HEK293 (cell line): ENCODE results near the gene RHOF.
A peak's percentile ranks its signal among the peaks of the same experiment; 100 is the strongest.
"Not testable (repeated sequence)": the region's sequence is repeated elsewhere in the genome, so short reads cannot be mapped to it uniquely, and the experiment has no call there.

ENCODE experiments used
- CTCF ChIA-PET: fragments of 350-600 bp; formaldehyde crosslinking; extraction: SDS; loops from one replicate; lab custom pipeline; 2021; ENCODE audit warnings: antibody characterized with exemption; lab: Yijun Ruan, JAX
- POLR2A ChIA-PET: fragments of 300-600 bp; formaldehyde crosslinking; extraction: SDS; loops from one replicate; lab custom pipeline; 2020; ENCODE audit warnings: antibody characterized with exemption, inconsistent platforms; lab: Yijun Ruan, JAX
- H3K27ac ChIP-seq: fragments of 200-500 bp; sonication (Bioruptor generic); 2 replicates; pipeline ENCODE4 v1.5.1; 2014; ENCODE audit warnings: low read depth, low read length, control low read depth, inconsistent platforms; ENCODE audit errors: extremely low read depth
- H3K36me3 ChIP-seq, 2 experiments: fragments of 200-500 bp in 1 of 2; sonication (Bioruptor generic) in 1 of 2; 1 replicate in 1 of 2; 2 replicates in 1 of 2; pipeline ENCODE4 v1.5.1; 2014 to 2017; ENCODE audit warnings: inconsistent platforms in 2 of 2, low read length in 2 of 2; ENCODE audit not compliant: control insufficient read depth in 2 of 2, insufficient read depth in 1 of 2
- H3K4me1 ChIP-seq: fragments of 200-500 bp; sonication (Bioruptor generic); 2 replicates; pipeline ENCODE4 v1.5.1; 2014; ENCODE audit warnings: mild to moderate bottlenecking, low read length, inconsistent platforms; ENCODE audit not compliant: control insufficient read depth, insufficient read depth
- H3K4me3 ChIP-seq: 2 replicates; pipeline ENCODE4 v1.5.1; 2011; ENCODE audit warnings: low read depth, mild to moderate bottlenecking, control low read depth, low read length, moderate library complexity
- H3K9me3 ChIP-seq: fragments of 200-500 bp; sonication (Bioruptor generic); 2 replicates; pipeline ENCODE4 v1.5.1; 2014; ENCODE audit warnings: low read depth, low read length, inconsistent platforms; ENCODE audit not compliant: control insufficient read depth, insufficient read depth
- BCL6B ChIP-seq: fragments of 450-650 bp; formaldehyde crosslinking; IDR thresholded peaks from 2 replicates; pipeline ENCODE4 v1.5.1; 2017; ENCODE audit warnings: missing biosample characterization, missing genetic modification characterization
- HOXC10 ChIP-seq: sonication (generic); formaldehyde crosslinking; IDR thresholded peaks from 2 replicates; pipeline ENCODE4 v1.8.1; 2023; ENCODE audit warnings: mild to moderate bottlenecking, missing genetic modification reagents
- MEIS1 ChIP-seq: sonication (generic); formaldehyde crosslinking; IDR thresholded peaks from 2 replicates; pipeline ENCODE4 v1.8.1; 2022; ENCODE audit warnings: missing genetic modification reagents, mild to moderate bottlenecking, borderline replicate concordance
- SP7 ChIP-seq: fragments of 450-650 bp; formaldehyde crosslinking; IDR thresholded peaks from 2 replicates; pipeline ENCODE4 v1.5.1; 2016; ENCODE audit warnings: missing biosample characterization, missing genetic modification characterization
- ZNF140 ChIP-seq: fragments of 450-650 bp; formaldehyde crosslinking; IDR thresholded peaks from 2 replicates; pipeline ENCODE4 v1.5.1; 2016; ENCODE audit warnings: missing biosample characterization, missing genetic modification characterization
- ZNF174 ChIP-seq: fragments of 450-650 bp; formaldehyde crosslinking; IDR thresholded peaks from 2 replicates; pipeline ENCODE4 v1.5.0; 2017; ENCODE audit warnings: missing biosample characterization, mild to moderate bottlenecking, missing genetic modification characterization
- ZNF175 ChIP-seq: fragments of 450-650 bp; formaldehyde crosslinking; IDR thresholded peaks from 2 replicates; pipeline ENCODE4 v1.5.1; 2016; ENCODE audit warnings: missing biosample characterization, missing genetic modification characterization
- ZNF202 ChIP-seq: fragments of 450-650 bp; formaldehyde crosslinking; IDR thresholded peaks from 2 replicates; pipeline ENCODE4 v1.5.1; 2016; ENCODE audit warnings: missing biosample characterization, missing genetic modification characterization, borderline replicate concordance
- ZNF221 ChIP-seq: fragments of 450-650 bp; formaldehyde crosslinking; IDR thresholded peaks from 2 replicates; pipeline ENCODE4 v1.5.1; 2017; ENCODE audit warnings: missing biosample characterization, missing genetic modification characterization, borderline replicate concordance
- ZNF23 ChIP-seq: fragments of 450-650 bp; formaldehyde crosslinking; IDR thresholded peaks from 2 replicates; pipeline ENCODE4 v1.5.1; 2016; ENCODE audit warnings: missing biosample characterization, missing genetic modification characterization, borderline replicate concordance
- ZNF274 ChIP-seq, 2 experiments: fragments of 200-500 bp in 1 of 2; fragments of 450-650 bp in 1 of 2; sonication (Bioruptor generic) in 1 of 2; formaldehyde crosslinking in 1 of 2; IDR thresholded peaks; 2 replicates each; pipeline versions ENCODE4 v1.5.1 to v1.6.1; 2014 to 2016; ENCODE audit warnings: borderline replicate concordance in 1 of 2, inconsistent platforms in 1 of 2, low read length in 1 of 2, missing biosample characterization in 1 of 2, missing genetic modification characterization in 1 of 2
- ZNF280C ChIP-seq: fragments of 450-650 bp; formaldehyde crosslinking; IDR thresholded peaks from 2 replicates; pipeline ENCODE4 v1.5.1; 2016; ENCODE audit warnings: missing biosample characterization, missing genetic modification characterization
- ZNF350 ChIP-seq: fragments of 450-650 bp; formaldehyde crosslinking; IDR thresholded peaks from 2 replicates; pipeline ENCODE4 v1.5.0; 2017; ENCODE audit warnings: missing biosample characterization, mild to moderate bottlenecking, missing genetic modification characterization
- ZNF37A ChIP-seq: fragments of 450-650 bp; IDR thresholded peaks from 2 replicates; pipeline ENCODE4 v1.5.1; 2018; ENCODE audit warnings: missing biosample characterization, missing genetic modification characterization
- ZNF48 ChIP-seq: fragments of 450-650 bp; formaldehyde crosslinking; IDR thresholded peaks from 2 replicates; pipeline ENCODE4 v1.5.1; 2016; ENCODE audit warnings: missing biosample characterization, missing genetic modification characterization
- ZNF561 ChIP-seq: fragments of 450-650 bp; IDR thresholded peaks from 2 replicates; pipeline ENCODE4 v1.5.1; 2018; ENCODE audit warnings: missing biosample characterization, missing genetic modification characterization, borderline replicate concordance
- ZNF610 ChIP-seq: fragments of 450-650 bp; formaldehyde crosslinking; IDR thresholded peaks from 2 replicates; pipeline ENCODE4 v1.5.1; 2016; ENCODE audit warnings: missing biosample characterization, missing genetic modification characterization, borderline replicate concordance
- ZNF692 ChIP-seq: fragments of 450-650 bp; formaldehyde crosslinking; IDR thresholded peaks from 2 replicates; pipeline ENCODE4 v1.5.1; 2016; ENCODE audit warnings: missing biosample characterization, missing genetic modification characterization
- ZNF791 ChIP-seq: fragments of 450-650 bp; formaldehyde crosslinking; IDR thresholded peaks from 2 replicates; pipeline ENCODE4 v1.5.1; 2016; ENCODE audit warnings: missing biosample characterization, missing genetic modification characterization
- TF ChIP-seq, protein P1 (sequence below): fragments of 450-650 bp; formaldehyde crosslinking; IDR thresholded peaks from 2 replicates; pipeline ENCODE4 v1.5.1; 2017; ENCODE audit warnings: missing biosample characterization, missing genetic modification characterization

Gene RHOF

DNA sequence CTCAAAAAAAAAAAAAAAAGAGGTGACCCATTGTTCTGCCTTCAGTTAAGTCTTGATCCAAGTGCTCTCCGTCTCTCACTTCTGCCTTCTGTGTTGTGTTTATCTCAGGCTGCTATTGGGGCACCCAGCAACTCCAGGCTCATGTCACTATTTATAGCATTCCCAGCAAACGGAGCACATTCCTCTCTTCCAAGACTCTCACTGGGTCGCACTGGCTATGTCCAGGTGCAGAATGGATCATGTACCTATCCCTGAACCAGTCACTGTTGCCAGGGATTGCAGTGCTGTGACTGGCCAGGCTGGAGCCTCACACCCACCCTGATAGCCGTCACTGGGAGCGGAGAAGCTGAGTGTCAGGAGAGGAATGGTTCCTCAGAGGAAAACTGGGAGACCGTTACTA lies 31.2 kb downstream of the RHOF start:
- Histone ChIP-seq H3K27ac (no peak overlapping the region), H3K4me3 (no peak overlapping the region), H3K36me3 (no peaks in the 10 kb centered on the region; a peak in 1 of 3 replicates), H3K9me3 (no peaks in the 10 kb centered on the region), H3K4me1 (peaks cover 8% of the 10 kb centered on the region)
- POLR2A ChIA-PET, result interaction anchor here (0.6 to 0.7 kb wide), 2 partner anchors 17 to 46 kb away, joined by 3 to 5 read pairs; no protein-coding TSS in a partner anchor
- CTCF ChIA-PET, result interaction anchor here (0.6 to 0.8 kb wide), 2 partner anchors 10 to 22 kb away, joined by 3 read pairs; no protein-coding TSS in a partner anchor
- TF ChIP-seq BCL6B (tag by site-specific recombination) (no peak), ZNF48 (tag by site-specific recombination) (no peak), ZNF37A (tag by site-specific recombination) (no peak), ZNF350 (no peak), ZNF561 (tag by site-specific recombination) (no peak), ZNF610 (tag by site-specific recombination) (no peak), ZNF791 (no peak), SP7 (no peak), ZNF175 (tag by site-specific recombination) (no peak)

GRCh38 chr12:121758536-121758935 lies 35.0 kb downstream of the RHOF start:
- H3K36me3 ChIP-seq, result not testable (repeated sequence)
- CTCF ChIA-PET, result interaction anchor here (0.6 kb wide), 1 partner anchor 30 kb away, joined by 5 read pairs; no protein-coding TSS in a partner anchor
- POLR2A ChIA-PET, result interaction anchor here (0.6 kb wide), 1 partner anchor 219 kb away, joined by 3 read pairs; no protein-coding TSS in a partner anchor

GRCh38 chr12:121755591-121755990 lies 37.9 kb downstream of the RHOF start:
- H3K36me3 ChIP-seq, result peaks cover 4 to 16% of the 10 kb centered on the region in 2 experiments; a peak in 2 of 3 replicates
- ChIA-PET POLR2A (no interaction called here), CTCF (no interaction called here)
- no peaks in the 10 kb centered on the region for H3K9me3 ChIP-seq
- TF ChIP-seq ZNF140 (tag by site-specific recombination), result no peak
- TF ChIP-seq ZNF37A (tag by site-specific recombination), result peak; percentile 91
- TF ChIP-seq, all 188 proteins: peak for 1
- Histone ChIP-seq H3K4me3 (no peak overlapping the region), H3K4me1 (no peaks in the 10 kb centered on the region), H3K27ac (no peak overlapping the region)

More at GRCh38 chr12:121758536-121758935, 35.0 kb downstream of the RHOF start:
- not testable (repeated sequence) for H3K9me3 ChIP-seq, H3K27ac ChIP-seq, H3K4me3 ChIP-seq, H3K4me1 ChIP-seq

DNA sequence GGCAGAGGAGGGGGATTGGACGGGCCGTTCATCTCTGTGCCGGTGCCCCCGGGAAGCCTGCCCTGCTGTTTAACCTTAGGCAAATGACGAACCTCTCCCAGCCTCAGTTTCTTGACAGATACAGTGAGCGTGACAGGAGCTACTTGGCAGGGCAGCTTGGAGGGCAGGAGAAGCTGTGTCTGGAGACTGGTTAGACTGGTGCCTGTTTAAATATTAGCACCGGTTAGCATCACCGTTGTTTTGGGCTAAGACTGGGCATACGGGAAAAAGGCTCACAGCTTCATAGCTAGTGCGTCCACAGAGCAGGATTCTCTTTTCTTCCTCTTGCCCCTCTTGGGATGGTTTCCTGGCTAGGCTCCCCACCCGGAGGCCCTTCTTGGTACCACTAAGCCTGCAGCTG lies 38.7 kb downstream of the RHOF start:
- H3K9me3 ChIP-seq, result no peaks in the 10 kb centered on the region
- H3K36me3 ChIP-seq, result peaks cover 8 to 23% of the 10 kb centered on the region in 2 experiments; a peak in 2 of 3 replicates
- POLR2A ChIA-PET, result no interaction called here
- no peak overlapping the region for H3K27ac ChIP-seq
- CTCF ChIA-PET, result no interaction called here
- no peak overlapping the region for H3K4me3 ChIP-seq
- no peaks in the 10 kb centered on the region for H3K4me1 ChIP-seq
- TF ChIP-seq ZNF221 (tag by site-specific recombination) (no peak), MEIS1 (CRISPR knock-in tag) (no peak), HOXC10 (no peak), ZNF274 (IDR thresholded peaks at IDR 0.05; ENCODE audit: low read length) (no peak), ZNF274 (tag by site-specific recombination; IDR thresholded peaks at IDR 0.05; ENCODE audit: borderline replicate concordance) (no peak), ZNF280C (tag by site-specific recombination) (no peak), ZNF174 (tag by site-specific recombination) (no peak), ZNF692 (tag by site-specific recombination) (no peak), ZNF202 (tag by site-specific recombination) (no peak), ZNF23 (tag by site-specific recombination) (no peak)
- TF ChIP-seq, protein P1, sequence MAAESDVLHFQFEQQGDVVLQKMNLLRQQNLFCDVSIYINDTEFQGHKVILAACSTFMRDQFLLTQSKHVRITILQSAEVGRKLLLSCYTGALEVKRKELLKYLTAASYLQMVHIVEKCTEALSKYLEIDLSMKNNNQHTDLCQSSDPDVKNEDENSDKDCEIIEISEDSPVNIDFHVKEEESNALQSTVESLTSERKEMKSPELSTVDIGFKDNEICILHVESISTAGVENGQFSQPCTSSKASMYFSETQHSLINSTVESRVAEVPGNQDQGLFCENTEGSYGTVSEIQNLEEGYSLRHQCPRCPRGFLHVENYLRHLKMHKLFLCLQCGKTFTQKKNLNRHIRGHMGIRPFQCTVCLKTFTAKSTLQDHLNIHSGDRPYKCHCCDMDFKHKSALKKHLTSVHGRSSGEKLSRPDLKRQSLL (tag by site-specific recombination), result no peak
